ENCODE measurements around the gene SLX1A.
"Not testable (repeated sequence)": the region's sequence is repeated elsewhere in the genome, so short reads cannot be mapped to it uniquely, and the experiment has no call there.

- not testable (repeated sequence) for TF ChIP-seq CTCF, POLR2A (IDR thresholded peaks at IDR 0.05)
Measured at GRCh38 chr16:30211414-30211813, 17.7 kb downstream of the SLX1A start.
